ENCODE data around the gene BPHL. TPM values are rescaled to one million over a fixed set of nuclear protein-coding genes. Genes with fewer than 3 reads are reported as not detected.

BPHL gene
- total RNA-seq, 1 experiment from 2014 or later: 48.7 TPM

DNA sequence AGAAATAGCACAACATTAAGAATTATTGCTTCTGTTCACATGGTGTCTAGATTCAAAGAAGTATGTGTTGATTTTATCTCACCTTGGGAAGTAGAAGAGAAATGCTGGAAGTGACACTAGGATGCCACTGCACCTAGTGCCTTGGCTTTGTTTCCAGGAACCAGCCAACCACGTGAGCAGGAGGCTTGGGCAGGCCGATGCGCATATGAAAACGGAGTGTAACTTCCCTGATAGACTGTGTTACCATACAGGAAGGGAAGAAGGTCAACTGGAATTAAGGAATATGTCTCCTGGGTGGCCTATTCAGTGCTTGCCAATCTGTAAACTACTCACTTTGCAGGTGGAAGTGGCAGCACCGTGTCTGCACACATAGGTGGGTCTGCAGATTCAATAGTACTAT is 80.9 kb downstream of the BPHL start:
- Histone ChIP-seq H3K79me2 (ENCODE audit: insufficient read depth, low read length) (no peaks in the 10 kb centered on the region), H4K5ac (ENCODE audit: insufficient read length, low read depth, low read length) (no peak overlapping the region), H3K27ac (ENCODE audit: insufficient read length, low read depth, low read length) (no peak overlapping the region), H3K4ac (ENCODE audit: low read depth, low read length) (no peak overlapping the region), H2BK5ac (ENCODE audit: insufficient read length, low read length) (no peak overlapping the region), H3K9ac (ENCODE audit: extremely low read depth, insufficient read length, low read length) (no peak overlapping the region), H3K4me1 (ENCODE audit: insufficient read depth, low read length) (peaks cover 8% of the 10 kb centered on the region), H3T11ph (ENCODE audit: low read length) (no peak overlapping the region), H2BK12ac (ENCODE audit: insufficient read length, low read depth, low read length) (no peak overlapping the region), H3K79me1 (ENCODE audit: insufficient read depth, low read depth, low read length, poor library complexity, severe bottlenecking) (no peaks in the 10 kb centered on the region), H3K23ac (ENCODE audit: insufficient read length, low read depth, low read length) (no peak overlapping the region), H4K20me1 (ENCODE audit: control insufficient read depth, insufficient read depth, insufficient read length) (no peaks in the 10 kb centered on the region), H4K8ac (replicated peaks; ENCODE audit: insufficient read length, low read depth, low read length) (no peak overlapping the region), H4K91ac (ENCODE audit: insufficient read length, low read depth, low read length) (no peak overlapping the region), H2BK120ac (ENCODE audit: low read depth, low read length, poor library complexity, severe bottlenecking) (no peak overlapping the region), H2AFZ (ENCODE audit: low read length) (no peak overlapping the region), H3K14ac (ENCODE audit: insufficient read depth, low read length) (no peak overlapping the region), H3K4me2 (ENCODE audit: insufficient read depth, insufficient read length, low read length) (no peak overlapping the region), H3K23me2 (ENCODE audit: insufficient read length, low read depth, low read length, poor library complexity, severe bottlenecking) (no peaks in the 10 kb centered on the region), H3K56ac (ENCODE audit: insufficient read length, low read depth, low read length) (no peak overlapping the region), H2AK5ac (ENCODE audit: insufficient read length, low read length) (no peak overlapping the region), H2BK15ac (ENCODE audit: low read depth, low read length) (no peak overlapping the region), H3K18ac (ENCODE audit: insufficient read length, low read depth, low read length) (no peak overlapping the region), H2BK20ac (ENCODE audit: low read depth, low read length, poor library complexity, severe bottlenecking) (no peak overlapping the region), H3K27me3 (ENCODE audit: insufficient read depth, low read length) (no peaks in the 10 kb centered on the region), H3K9me3 (ENCODE audit: control insufficient read depth, low read depth, low read length) (no peaks in the 10 kb centered on the region)
- no peak overlapping the region for H3K4me3 Mint-ChIP-seq
- DNase-seq: no peak
- H3K9me3 Mint-ChIP-seq: peaks cover 3 to 4% of the 10 kb centered on the region in 2 experiments; a peak in 4 of 5 replicates
- no peaks in the 10 kb centered on the region for H3K36me3 Mint-ChIP-seq (ENCODE audit: insufficient read depth in 1 of 3, low read depth in 3 of 3)
- no peaks in the 10 kb centered on the region for H3K27me3 Mint-ChIP-seq (ENCODE audit: low read depth)
- H3K4me1 Mint-ChIP-seq: peaks cover 16 to 18% of the 10 kb centered on the region in 2 experiments
- WGBS (ENCODE audit: extremely low coverage, insufficient read length, low lambda C conversion rate): no CpG with 5 or more reads among the region's 5 CpGs
- no peak overlapping the region for H3K27ac Mint-ChIP-seq
- TF ChIP-seq, protein P1, sequence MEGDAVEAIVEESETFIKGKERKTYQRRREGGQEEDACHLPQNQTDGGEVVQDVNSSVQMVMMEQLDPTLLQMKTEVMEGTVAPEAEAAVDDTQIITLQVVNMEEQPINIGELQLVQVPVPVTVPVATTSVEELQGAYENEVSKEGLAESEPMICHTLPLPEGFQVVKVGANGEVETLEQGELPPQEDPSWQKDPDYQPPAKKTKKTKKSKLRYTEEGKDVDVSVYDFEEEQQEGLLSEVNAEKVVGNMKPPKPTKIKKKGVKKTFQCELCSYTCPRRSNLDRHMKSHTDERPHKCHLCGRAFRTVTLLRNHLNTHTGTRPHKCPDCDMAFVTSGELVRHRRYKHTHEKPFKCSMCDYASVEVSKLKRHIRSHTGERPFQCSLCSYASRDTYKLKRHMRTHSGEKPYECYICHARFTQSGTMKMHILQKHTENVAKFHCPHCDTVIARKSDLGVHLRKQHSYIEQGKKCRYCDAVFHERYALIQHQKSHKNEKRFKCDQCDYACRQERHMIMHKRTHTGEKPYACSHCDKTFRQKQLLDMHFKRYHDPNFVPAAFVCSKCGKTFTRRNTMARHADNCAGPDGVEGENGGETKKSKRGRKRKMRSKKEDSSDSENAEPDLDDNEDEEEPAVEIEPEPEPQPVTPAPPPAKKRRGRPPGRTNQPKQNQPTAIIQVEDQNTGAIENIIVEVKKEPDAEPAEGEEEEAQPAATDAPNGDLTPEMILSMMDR (conservative IDR thresholded peaks at IDR 0.05): no peak

Measured in H9 (cell line).